Subcutaneous preadipocyte (primary cell): ENCODE measurements around the gene DGCR8. TPM values are rescaled to one million over a fixed set of nuclear protein-coding genes. Genes with fewer than 3 reads are reported as not detected.

Experiments
- small RNA-seq: library from RNA; depleted of rRNA; stranded (forward); fragments of <200 nt; gene quantifications from one replicate; pipeline ENCODE3, GENCODE V24; 2012
- total RNA-seq: library from RNA; depleted of rRNA; stranded (reverse); fragments of >200 nt; gene quantifications from 2 replicates; pipeline ENCODE4 v1.2.3, GENCODE V29; 2012

Gene DGCR8
- 17.6 and 30.1 TPM in 2 replicates for total RNA-seq

DNA sequence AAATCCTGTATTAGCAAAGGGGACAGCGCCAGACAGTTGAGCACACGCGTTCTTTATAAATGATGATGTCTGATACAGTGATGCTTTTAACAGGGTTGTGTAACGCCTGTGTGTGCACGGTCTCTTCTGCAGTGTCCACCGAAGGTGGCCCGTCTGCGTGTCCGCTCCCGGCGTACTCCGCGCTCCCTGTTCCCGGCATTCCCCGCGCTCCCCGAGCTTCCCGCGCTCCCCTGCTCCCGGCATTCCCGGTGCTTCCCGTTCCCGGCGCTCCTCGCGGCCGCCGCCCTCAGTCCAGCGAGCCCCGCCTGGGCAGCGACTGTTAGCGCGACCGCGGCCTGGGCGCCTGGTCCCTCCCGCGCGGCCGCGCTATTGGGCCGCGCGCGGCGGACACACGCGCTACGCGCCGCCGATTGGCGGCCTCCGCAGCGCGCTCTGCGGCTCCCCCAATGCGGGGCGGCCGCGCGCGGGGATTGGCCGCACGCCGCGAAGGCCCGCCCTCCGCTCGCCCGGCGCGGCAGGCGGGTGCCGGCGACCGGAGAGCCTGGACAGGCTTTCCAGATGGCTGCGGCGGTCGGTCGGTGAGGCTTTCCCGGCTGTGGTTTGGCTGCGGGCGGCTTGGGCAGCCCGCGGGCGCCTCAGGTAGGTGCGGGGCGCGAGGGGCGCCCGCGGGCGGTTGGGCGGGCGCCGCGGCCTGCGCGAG lies at the start of gene DGCR8:
Gene DGCR8, plus strand, starts transcription at position 497 of the 700 bp plus-strand sequence. CDS start 5,723 bp downstream, outside the sequence.

DNA sequence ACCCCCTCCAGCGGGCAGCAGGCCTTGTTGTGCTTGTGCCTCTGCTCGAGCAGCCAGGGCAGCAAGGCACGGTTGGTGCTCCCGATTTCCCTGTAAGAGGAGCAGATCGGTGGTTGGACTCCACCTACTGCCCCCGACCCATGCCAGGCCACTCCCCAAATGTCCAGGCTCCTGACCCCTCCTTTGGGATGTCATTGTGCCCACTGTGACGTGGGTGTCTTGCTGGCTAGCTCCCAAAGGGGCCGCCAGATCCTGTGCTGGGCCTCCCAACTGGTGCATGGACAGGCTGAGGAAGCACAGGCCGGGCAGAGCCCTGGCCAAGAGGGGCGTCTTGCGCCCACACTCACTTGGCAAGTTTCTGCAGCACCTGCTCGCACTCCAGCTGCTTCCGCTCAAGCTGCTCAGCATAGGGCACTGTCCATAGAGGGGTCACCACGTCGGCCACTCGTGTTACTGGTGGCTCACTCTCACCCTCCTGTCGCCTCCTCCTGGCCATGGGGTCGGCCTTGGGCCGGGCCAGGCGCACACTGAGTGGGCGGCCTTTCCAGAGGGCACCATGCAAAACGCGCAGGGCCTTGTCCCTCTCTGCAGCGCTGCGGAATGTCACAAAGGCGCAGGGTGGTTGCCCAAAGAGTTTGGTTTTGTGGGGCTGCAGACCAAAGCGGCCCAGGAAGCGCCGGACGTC lies 35.8 kb downstream of the DGCR8 start, which contains the start of gene RANBP1:
Gene RANBP1, plus strand, starts transcription at position 414 of the 685 bp plus-strand sequence. Its CDS starts 81 bp downstream, at position 495.

GRCh38 chr22:20116951-20117632 lies 37.1 kb downstream of the DGCR8 start, which contains the start of gene TRMT2A:
Gene TRMT2A (minus strand): TSS chr22:20117226. CDS start chr22:20116906, 320 bp downstream.

DNA sequence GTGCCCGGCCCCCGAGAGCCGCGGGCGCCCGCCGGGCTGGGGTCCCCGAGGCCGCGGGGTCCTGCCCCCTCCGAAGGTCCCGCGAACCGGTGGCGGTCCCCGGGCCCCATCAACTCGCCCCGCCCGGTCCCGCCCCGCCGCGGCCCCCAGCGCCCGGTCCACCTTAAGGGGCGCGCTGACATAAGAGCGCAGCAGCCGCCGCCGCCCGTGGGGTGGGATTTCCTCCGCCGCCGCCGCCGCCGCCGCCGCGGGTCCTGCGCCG lies 51.5 kb downstream of the DGCR8 start, which contains the start of gene ZDHHC8:
Gene ZDHHC8, plus strand, starts transcription at position 208 of the 262 bp plus-strand sequence. CDS start 144 bp downstream, outside the sequence.

GRCh38 chr22:20150381-20151275 lies 70.6 kb downstream of the DGCR8 start, which contains the start of gene CCDC188:
Gene CCDC188 (minus strand): TSS chr22:20151055. CDS start chr22:20150986, 69 bp downstream.

Small RNA genes lying within 50 kb of the gene (small RNA-seq; reads per million reads assigned to genes)
- gene MIR185 (102 reads per million, percentile 98 among the genes with 10 or more reads in this experiment), gene MIR6816 (0.25 reads per million), gene RF00017 (not detected), gene RF00599 (not detected)

Other genes with a start within 250 kb of the DGCR8 start
- 5.7 and 7.0 TPM in 2 replicates for gene GNB1L, start 225.4 kb upstream of the DGCR8 start, total RNA-seq
- 9.9 and 15.2 TPM in 2 replicates for gene RTL10, start 225.4 kb upstream of the DGCR8 start, total RNA-seq
- 86.4 and 136 TPM in 2 replicates for gene COMT, start 138.5 kb upstream of the DGCR8 start, total RNA-seq
- 20.9 and 31.3 TPM in 2 replicates for gene TXNRD2, start 138.4 kb upstream of the DGCR8 start, total RNA-seq
- gene ARVCF, start 63.4 kb upstream of the DGCR8 start, total RNA-seq = 2.6 and 3.3 TPM in 2 replicates
- 28.7 and 31.5 TPM in 2 replicates for gene TANGO2, start 59.1 kb upstream of the DGCR8 start, total RNA-seq
- 221 and 271 TPM in 2 replicates for gene RANBP1, start 35.9 kb downstream of the DGCR8 start, total RNA-seq
- gene TRMT2A, start 37.0 kb downstream of the DGCR8 start, total RNA-seq = 50.3 and 52.8 TPM in 2 replicates
- gene ZDHHC8, start 51.6 kb downstream of the DGCR8 start, total RNA-seq = 9.6 and 14.9 TPM in 2 replicates
- 0.37 and 2.2 TPM in 2 replicates for gene CCDC188, start 70.8 kb downstream of the DGCR8 start, total RNA-seq
- 0.59 TPM in 1 of 2 replicates, not detected in the other for gene RTN4R, start 188.1 kb downstream of the DGCR8 start, total RNA-seq
- 35.0 and 41.5 TPM in 2 replicates for gene DGCR6L, start 239.8 kb downstream of the DGCR8 start, total RNA-seq